Progenitor cell of endocrine pancreas (in vitro differentiated cells): Measurements from ENCODE around the gene PLIN3. TPM values are rescaled to one million over a fixed set of nuclear protein-coding genes. Genes with fewer than 3 reads are reported as not detected.
A peak's percentile ranks its signal among the peaks of the same experiment; 100 is the strongest.
"Not testable (repeated sequence)": the region's sequence is repeated elsewhere in the genome, so short reads cannot be mapped to it uniquely, and the experiment has no call there.

Experiments used
- DNase-seq: peaks from one replicate; pipeline ENCODE4 v3.0.0; 2021; ENCODE audit warnings: low spot score; ENCODE audit not compliant: unreplicated experiment
- H3K27ac Mint-ChIP-seq: 2 replicates; pipeline ENCODE4 v1.8.0; 2021; ENCODE audit warnings: mild to moderate bottlenecking, moderate library complexity, mixed read lengths
- H3K27me3 Mint-ChIP-seq: 2 replicates; pipeline ENCODE4 v1.8.0; 2021; ENCODE audit warnings: mixed read lengths
- H3K36me3 Mint-ChIP-seq: 2 replicates; pipeline ENCODE4 v1.8.0; 2022; ENCODE audit warnings: mixed read lengths; ENCODE audit not compliant: insufficient read depth
- H3K4me1 Mint-ChIP-seq: 2 replicates; pipeline ENCODE4 v1.8.0; 2021; ENCODE audit warnings: low read depth, mixed read lengths
- H3K4me3 Mint-ChIP-seq: 2 replicates; pipeline ENCODE4 v1.8.0; 2021; ENCODE audit warnings: low read depth, mild to moderate bottlenecking, moderate library complexity, mixed read lengths
- H3K9me3 Mint-ChIP-seq: 2 replicates; pipeline ENCODE4 v1.8.0; 2021; ENCODE audit warnings: low read depth, mixed read lengths
- CTCF ChIP-seq: fragments of 200-600 bp; sonication (generic); IDR thresholded peaks from one replicate; pipeline ENCODE4 v1.5.0; 2021; ENCODE audit warnings: antibody characterized with exemption, mild to moderate bottlenecking; ENCODE audit not compliant: unreplicated experiment
- total RNA-seq: library from RNA; stranded (reverse); gene quantifications from 2 replicates; pipeline ENCODE4 v1.2.1, GENCODE V29; 2021

The PLIN3 gene
- total RNA-seq, 1 donor from 2014 or later: 43.6 TPM

GRCh38 chr19:4843647-4843965, 23.9 kb downstream of the PLIN3 start:
- no peak for DNase-seq
- Mint-ChIP-seq H3K36me3 (peaks cover 30% of the 10 kb centered on the region), H3K4me3 (no peak overlapping the region), H3K9me3 (no peaks in the 10 kb centered on the region), H3K27ac (no peak overlapping the region), H3K27me3 (no peaks in the 10 kb centered on the region), H3K4me1 (no peaks in the 10 kb centered on the region)
- no peak for TF ChIP-seq CTCF

GRCh38 chr19:4839192-4839591, 28.3 kb downstream of the PLIN3 start:
- no peak for TF ChIP-seq CTCF
- Mint-ChIP-seq H3K4me1 (no peaks in the 10 kb centered on the region), H3K36me3 (peaks cover 26% of the 10 kb centered on the region), H3K27me3 (no peaks in the 10 kb centered on the region), H3K27ac (no peak overlapping the region), H3K9me3 (no peaks in the 10 kb centered on the region), H3K4me3 (no peak overlapping the region)
- no peak for DNase-seq

- TF ChIP-seq CTCF: no peak
- Mint-ChIP-seq H3K4me3 (peak overlapping the region; percentile 52), H3K36me3 (peaks cover 5% of the 10 kb centered on the region), H3K9me3 (no peaks in the 10 kb centered on the region), H3K4me1 (peaks cover 6% of the 10 kb centered on the region), H3K27me3 (no peaks in the 10 kb centered on the region), H3K27ac (no peak overlapping the region)
- DNase-seq: no peak
Measured at GRCh38 chr19:4832776-4833175, 34.7 kb downstream of the PLIN3 start.

- DNase-seq, H3K9me3 Mint-ChIP-seq, H3K27ac Mint-ChIP-seq, H3K27me3 Mint-ChIP-seq, H3K4me1 Mint-ChIP-seq, H3K36me3 Mint-ChIP-seq: not testable (repeated sequence)
- H3K4me3 Mint-ChIP-seq: peak overlapping the region; percentile 74
Measured at GRCh38 chr19:4831979-4832340, 35.5 kb downstream of the PLIN3 start.

GRCh38 chr19:4831304-4831978, 36.0 kb downstream of the PLIN3 start, which contains the start of gene TICAM1:
TICAM1 (minus strand) TSS chr19:4831712; CDS start chr19:4818377, 13,335 bp downstream.
- no peak for TF ChIP-seq CTCF
- Mint-ChIP-seq H3K9me3 (no peaks in the 10 kb centered on the region), H3K4me1 (peaks cover 6% of the 10 kb centered on the region), H3K27ac (peak within 1 kb of the TSS; percentile 64), H3K4me3 (peak within 1 kb of the TSS; percentile 74), H3K27me3 (no peaks in the 10 kb centered on the region), H3K36me3 (no peaks in the 10 kb centered on the region)
- no peak for DNase-seq

GRCh38 chr19:4830768-4831265, 36.6 kb downstream of the PLIN3 start:
- no peak for DNase-seq
- TF ChIP-seq CTCF: no peak
- peak overlapping the region; percentile 31 for H3K27ac Mint-ChIP-seq
- no peaks in the 10 kb centered on the region for H3K27me3 Mint-ChIP-seq
- peaks cover 6% of the 10 kb centered on the region for H3K4me1 Mint-ChIP-seq
- H3K4me3 Mint-ChIP-seq: peak overlapping the region; percentile 67
- H3K9me3 Mint-ChIP-seq: no peaks in the 10 kb centered on the region
- no peaks in the 10 kb centered on the region for H3K36me3 Mint-ChIP-seq
